Neural crest cell (in vitro differentiated cells): ENCODE data around the gene ADCY9. TPM values are rescaled to one million over a fixed set of nuclear protein-coding genes. Genes with fewer than 3 reads are reported as not detected.

Experiments used
- DNase-seq: peaks from one replicate; pipeline ENCODE4 v3.0.0; 2021; ENCODE audit warnings: low read depth, mixed read lengths, low spot score
- H3K27ac Mint-ChIP-seq: one replicate; pipeline ENCODE4 v1.8.0; 2021; ENCODE audit warnings: mild to moderate bottlenecking, mixed read lengths; ENCODE audit not compliant: unreplicated experiment
- H3K27me3 Mint-ChIP-seq: 2 replicates; pipeline ENCODE4 v1.8.0; 2021; ENCODE audit warnings: low read depth, mild to moderate bottlenecking, mixed read lengths
- H3K36me3 Mint-ChIP-seq: 2 replicates; pipeline ENCODE4 v1.8.0; 2021; ENCODE audit warnings: low read depth, mild to moderate bottlenecking, mixed read lengths
- H3K4me1 Mint-ChIP-seq: 2 replicates; pipeline ENCODE4 v1.8.0; 2021; ENCODE audit warnings: mixed read lengths
- H3K4me3 Mint-ChIP-seq: one replicate; pipeline ENCODE4 v1.8.0; 2021; ENCODE audit warnings: mild to moderate bottlenecking, mixed read lengths
- H3K9me3 Mint-ChIP-seq: 2 replicates; pipeline ENCODE4 v1.8.0; 2021; ENCODE audit warnings: mixed read lengths
- total RNA-seq: library from RNA; stranded (reverse); gene quantifications from 2 replicates; pipeline ENCODE4 v1.2.1, GENCODE V29; 2021
- TF ChIP-seq, protein P1 (sequence below): fragments of 200-600 bp; sonication (generic); conservative IDR thresholded peaks from 2 replicates; pipeline ENCODE4 v1.5.0; 2021; ENCODE audit warnings: antibody characterized with exemption, mild to moderate bottlenecking

ADCY9 gene
- total RNA-seq, 1 donor from 2014 or later: 11.6 TPM

DNA sequence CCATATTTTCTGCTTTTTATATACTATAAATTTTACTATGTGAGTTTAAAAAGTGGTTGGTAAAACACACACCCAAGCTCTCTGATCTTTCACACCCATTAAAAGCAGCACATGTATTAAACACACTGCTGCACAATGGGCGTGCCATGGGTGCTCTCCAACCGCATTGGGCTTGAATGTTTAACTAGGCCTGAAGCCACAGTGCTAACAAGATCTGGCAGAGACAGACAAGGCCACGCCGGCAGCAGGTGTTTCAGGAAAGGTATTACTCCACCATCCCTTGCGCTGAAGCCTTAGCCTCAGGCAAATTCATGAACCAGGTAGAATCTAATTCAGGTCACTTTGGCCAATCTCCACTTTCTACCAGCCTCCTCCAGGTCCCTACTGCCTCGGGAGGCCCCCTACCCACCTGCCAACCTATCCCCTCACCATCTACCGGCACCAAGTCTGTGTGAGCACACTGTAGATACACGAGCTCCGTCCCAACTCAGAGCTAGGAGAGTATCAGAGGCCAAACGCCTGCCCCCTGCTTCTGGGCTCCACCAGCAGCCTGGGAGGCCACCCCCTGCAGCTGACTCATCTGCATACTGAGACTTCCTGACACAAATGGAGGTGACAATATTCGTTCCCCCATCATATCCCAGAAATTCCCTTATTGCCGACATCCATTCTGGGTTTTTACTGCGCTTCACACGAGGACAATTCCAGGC is 95.0 kb downstream of the ADCY9 start:
- H3K4me3 Mint-ChIP-seq: no peak overlapping the region
- no peaks in the 10 kb centered on the region for H3K36me3 Mint-ChIP-seq
- no peaks in the 10 kb centered on the region for H3K9me3 Mint-ChIP-seq
- no peak overlapping the region for H3K27ac Mint-ChIP-seq
- TF ChIP-seq, protein P1, sequence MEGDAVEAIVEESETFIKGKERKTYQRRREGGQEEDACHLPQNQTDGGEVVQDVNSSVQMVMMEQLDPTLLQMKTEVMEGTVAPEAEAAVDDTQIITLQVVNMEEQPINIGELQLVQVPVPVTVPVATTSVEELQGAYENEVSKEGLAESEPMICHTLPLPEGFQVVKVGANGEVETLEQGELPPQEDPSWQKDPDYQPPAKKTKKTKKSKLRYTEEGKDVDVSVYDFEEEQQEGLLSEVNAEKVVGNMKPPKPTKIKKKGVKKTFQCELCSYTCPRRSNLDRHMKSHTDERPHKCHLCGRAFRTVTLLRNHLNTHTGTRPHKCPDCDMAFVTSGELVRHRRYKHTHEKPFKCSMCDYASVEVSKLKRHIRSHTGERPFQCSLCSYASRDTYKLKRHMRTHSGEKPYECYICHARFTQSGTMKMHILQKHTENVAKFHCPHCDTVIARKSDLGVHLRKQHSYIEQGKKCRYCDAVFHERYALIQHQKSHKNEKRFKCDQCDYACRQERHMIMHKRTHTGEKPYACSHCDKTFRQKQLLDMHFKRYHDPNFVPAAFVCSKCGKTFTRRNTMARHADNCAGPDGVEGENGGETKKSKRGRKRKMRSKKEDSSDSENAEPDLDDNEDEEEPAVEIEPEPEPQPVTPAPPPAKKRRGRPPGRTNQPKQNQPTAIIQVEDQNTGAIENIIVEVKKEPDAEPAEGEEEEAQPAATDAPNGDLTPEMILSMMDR: no peak
- H3K27me3 Mint-ChIP-seq: no peaks in the 10 kb centered on the region
- DNase-seq: no peak
- H3K4me1 Mint-ChIP-seq: no peaks in the 10 kb centered on the region

DNA sequence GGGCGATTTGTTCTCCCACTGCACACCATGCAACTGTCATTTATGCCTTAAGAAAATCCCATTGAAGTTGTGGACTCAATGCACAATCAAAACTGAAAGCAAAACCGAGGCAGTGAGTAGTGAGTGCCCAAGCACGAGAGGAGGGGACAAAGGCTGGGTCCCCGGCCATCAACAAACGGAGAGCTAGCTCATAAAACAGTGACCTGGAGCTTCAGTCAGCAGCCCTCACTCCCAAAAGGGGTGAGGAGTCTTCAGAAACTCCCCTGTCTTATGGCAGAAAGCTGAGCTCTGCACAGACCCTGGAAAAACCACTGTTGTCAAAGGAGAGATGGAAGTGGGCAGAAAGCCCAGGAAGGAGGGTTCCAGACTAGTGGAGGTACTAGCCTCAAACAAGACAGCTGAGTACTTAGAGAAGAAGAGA is 96.9 kb downstream of the ADCY9 start:
- Mint-ChIP-seq H3K4me3 (no peak overlapping the region), H3K9me3 (no peaks in the 10 kb centered on the region), H3K27ac (no peak overlapping the region), H3K36me3 (no peaks in the 10 kb centered on the region), H3K27me3 (no peaks in the 10 kb centered on the region), H3K4me1 (peaks cover 3% of the 10 kb centered on the region)
- no peak for DNase-seq
- TF ChIP-seq, protein P1: no peak

DNA sequence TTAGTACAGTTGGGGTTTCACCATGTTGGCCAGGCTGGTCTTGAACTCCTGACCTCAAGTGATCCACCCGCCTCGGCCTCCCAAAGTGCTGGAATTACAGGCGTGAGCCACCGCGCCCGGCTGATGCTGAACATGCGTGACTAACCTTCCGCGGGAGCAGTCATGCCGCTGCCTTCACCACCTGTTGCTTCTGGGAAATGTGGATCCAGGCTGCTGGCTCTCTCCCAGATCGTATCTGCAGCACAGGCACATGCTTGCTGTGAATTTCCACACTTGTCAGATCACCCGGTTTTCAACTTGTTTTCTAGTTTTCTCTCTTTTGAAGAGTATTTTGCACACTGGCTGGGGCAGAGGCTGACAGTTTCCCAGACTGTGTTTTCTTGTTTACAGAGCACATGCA is 97.9 kb downstream of the ADCY9 start:
- Mint-ChIP-seq H3K27me3 (no peaks in the 10 kb centered on the region), H3K9me3 (no peaks in the 10 kb centered on the region), H3K4me3 (no peak overlapping the region), H3K4me1 (peaks cover 3% of the 10 kb centered on the region), H3K27ac (peak overlapping the region; percentile 16), H3K36me3 (no peaks in the 10 kb centered on the region)
- TF ChIP-seq, protein P1: no peak
- DNase-seq: no peak

DNA sequence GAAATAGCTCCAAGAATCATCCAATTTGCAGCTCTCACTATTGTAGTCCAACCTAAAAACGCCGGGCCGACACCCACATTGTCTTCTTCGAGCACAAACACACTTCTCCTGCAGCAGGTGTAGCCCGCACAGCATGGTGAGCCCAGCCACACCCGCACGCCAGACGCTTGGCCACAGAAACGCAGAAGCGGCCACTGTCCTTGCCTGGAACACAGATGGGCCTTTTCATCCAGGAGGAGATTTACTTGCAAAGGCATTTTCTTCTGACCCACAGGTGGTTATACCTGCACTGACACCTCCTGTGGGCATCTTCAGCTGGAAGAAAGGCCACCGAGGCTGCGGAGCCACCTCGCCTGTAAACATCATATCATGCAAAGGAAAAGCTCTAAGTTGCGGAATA is 98.4 kb downstream of the ADCY9 start:
- peaks cover 3% of the 10 kb centered on the region for H3K4me1 Mint-ChIP-seq
- no peaks in the 10 kb centered on the region for H3K27me3 Mint-ChIP-seq

DNA sequence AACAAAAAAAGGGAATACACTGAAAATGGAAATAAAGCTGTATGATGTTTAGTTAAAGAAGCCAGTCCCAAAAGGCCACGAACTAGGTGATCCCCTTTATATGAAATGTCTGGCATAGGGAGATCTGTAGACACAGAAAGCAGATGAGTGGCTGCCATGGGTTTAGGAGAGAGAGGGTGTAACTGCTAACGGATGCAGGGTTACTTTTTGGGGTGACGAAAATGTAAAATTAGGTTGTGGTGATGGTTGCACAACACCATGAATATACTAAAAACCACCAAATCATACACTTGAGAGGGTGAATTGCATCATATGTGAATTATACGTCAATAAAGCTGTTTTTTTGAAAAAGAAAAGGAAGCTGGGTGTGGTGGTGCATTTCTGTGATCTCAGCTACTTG is 99.6 kb downstream of the ADCY9 start:
- peaks cover 3% of the 10 kb centered on the region for H3K4me1 Mint-ChIP-seq
- H3K4me3 Mint-ChIP-seq: no peak overlapping the region
- no peaks in the 10 kb centered on the region for H3K27me3 Mint-ChIP-seq
- no peak for DNase-seq
- H3K9me3 Mint-ChIP-seq: no peaks in the 10 kb centered on the region
- H3K27ac Mint-ChIP-seq: no peak overlapping the region
- TF ChIP-seq, protein P1: no peak
- H3K36me3 Mint-ChIP-seq: no peaks in the 10 kb centered on the region

More for the DNA sequence above, 98.4 kb downstream of the ADCY9 start:
- DNase-seq: no peak
- no peaks in the 10 kb centered on the region for H3K9me3 Mint-ChIP-seq
- TF ChIP-seq, protein P1: no peak
- no peak overlapping the region for H3K27ac Mint-ChIP-seq
- no peak overlapping the region for H3K4me3 Mint-ChIP-seq
- H3K36me3 Mint-ChIP-seq: no peaks in the 10 kb centered on the region
